Endothelial cell of umbilical vein (primary cell): ENCODE data around the gene TPRKB. TPM values are rescaled to one million over a fixed set of nuclear protein-coding genes. Genes with fewer than 3 reads are reported as not detected.

Source experiments
- BruUV-seq: library from RNA; stranded (reverse); fragments of 400-500 nt; replicated peaks from 2 replicates; lab custom pipeline; 2021; lab: Mats Ljungman, UMichigan
- CTCF ChIA-PET: fragments of 300-600, 350-600 bp; sonication (Branson Sonifier 250); formaldehyde crosslinking; loops from one replicate; lab custom pipeline; 2021; ENCODE audit warnings: antibody characterized with exemption, inconsistent platforms; lab: Charles Lee
- POLR2A ChIA-PET: fragments of 300-600, 350-600 bp; sonication (Branson Sonifier 250); formaldehyde crosslinking; loops from one replicate; lab custom pipeline; 2021; ENCODE audit warnings: antibody characterized with exemption, inconsistent platforms; lab: Charles Lee
- DNase-seq: peaks from one replicate; pipeline ENCODE4 v3.0.0-alpha.2; 2011; ENCODE audit warnings: low read depth, low spot score
- FAIRE-seq: peaks from 2 replicates; lab custom pipeline; 2011; peaks lifted over from hg19 to GRCh38; lab: Jason Lieb, UNC
- H2AFZ ChIP-seq: 2 replicates; pipeline ENCODE4 v1.6.0; 2012; ENCODE audit warnings: low read depth, low read length, control low read depth, inconsistent platforms
- H3K27ac ChIP-seq: 2 replicates; pipeline ENCODE4 v1.5.1; 2011; ENCODE audit warnings: low read depth, mild to moderate bottlenecking, control low read depth, low read length, moderate library complexity; ENCODE audit not compliant: insufficient read depth
- H3K27me3 ChIP-seq, 2 experiments: 2 replicates each; pipeline versions ENCODE4 v1.6.0 to v1.6.1; 2011; ENCODE audit warnings: low read length in 2 of 2, mixed read lengths in 1 of 2; ENCODE audit not compliant: control insufficient read depth in 2 of 2, insufficient read depth in 2 of 2
- H3K36me3 ChIP-seq, 2 experiments: 2 replicates in 1 of 2; 3 replicates in 1 of 2; pipeline ENCODE4 v1.5.1; 2011; ENCODE audit warnings: low read length in 2 of 2, mild to moderate bottlenecking in 1 of 2, moderate library complexity in 1 of 2; ENCODE audit not compliant: control insufficient read depth in 2 of 2, insufficient read depth in 2 of 2; ENCODE audit errors: extremely low read depth in 1 of 2
- H3K4me1 ChIP-seq: 3 replicates; pipeline ENCODE4 v1.5.1; 2011; ENCODE audit warnings: mild to moderate bottlenecking, low read length; ENCODE audit not compliant: control insufficient read depth, insufficient read depth; ENCODE audit errors: extremely low read depth
- H3K4me2 ChIP-seq: 2 replicates; pipeline ENCODE4 v1.6.1; 2011; ENCODE audit warnings: low read length, control low read depth, mixed read lengths; ENCODE audit not compliant: insufficient read depth
- H3K4me3 ChIP-seq, 3 experiments: fragments of 200-600 bp in 1 of 3; sonication (generic), shearing (Covaris generic) in 1 of 3; replicated peaks in 1 of 3; 2 replicates each; pipeline ENCODE4 v1.5.1; 2011 to 2016; ENCODE audit warnings: control low read depth in 3 of 3, low read length in 3 of 3, mild to moderate bottlenecking in 2 of 3, inconsistent platforms in 1 of 3, low read depth in 1 of 3, moderate library complexity in 1 of 3; ENCODE audit not compliant: insufficient read depth in 1 of 3
- H3K79me2 ChIP-seq: 2 replicates; pipeline ENCODE4 v1.6.0; 2012; ENCODE audit warnings: low read length, inconsistent platforms; ENCODE audit not compliant: control insufficient read depth, insufficient read depth
- H3K9ac ChIP-seq: replicated peaks from 2 replicates; pipeline ENCODE3; 2011; ENCODE audit warnings: low read length, control low read depth; ENCODE audit not compliant: insufficient read depth; ENCODE audit errors: extremely low read depth
- H3K9me1 ChIP-seq: replicated peaks from 3 replicates; pipeline ENCODE4 v1.6.0; 2011; ENCODE audit warnings: mild to moderate bottlenecking, low read length; ENCODE audit not compliant: control insufficient read depth, insufficient read depth; ENCODE audit errors: extremely low read depth
- H3K9me3 ChIP-seq: replicated peaks from 2 replicates; pipeline ENCODE4 v1.5.1; 2012; ENCODE audit warnings: low read length, inconsistent platforms; ENCODE audit not compliant: control insufficient read depth, insufficient read depth
- H4K20me1 ChIP-seq: replicated peaks from 2 replicates; pipeline ENCODE3; 2011; ENCODE audit warnings: mild to moderate bottlenecking, low read length; ENCODE audit not compliant: control insufficient read depth, insufficient read depth; ENCODE audit errors: extremely low read depth
- CTCF ChIP-seq, 2 donors: IDR thresholded peaks; 1 replicate in 1 of 2; 2 replicates in 1 of 2; pipeline ENCODE4 v1.5.1; 2011; ENCODE audit warnings: low read length in 2 of 2, mild to moderate bottlenecking in 2 of 2, moderate library complexity in 2 of 2, control low read depth in 1 of 2, inconsistent platforms in 1 of 2, low read depth in 1 of 2; ENCODE audit not compliant: insufficient read depth in 1 of 2; ENCODE audit errors: extremely low read depth in 1 of 2
- EZH2 ChIP-seq: IDR thresholded peaks from 2 replicates; pipeline ENCODE4 v1.6.1; 2012; ENCODE audit warnings: borderline replicate concordance, low read depth, mild to moderate bottlenecking, moderate library complexity, low read length, inconsistent platforms; ENCODE audit not compliant: severe bottlenecking
- FOS ChIP-seq: IDR thresholded peaks from 2 replicates; pipeline ENCODE4 v1.6.1; 2011; ENCODE audit warnings: mild to moderate bottlenecking, low read length, moderate library complexity, borderline replicate concordance; ENCODE audit not compliant: insufficient read depth
- GATA2 ChIP-seq: IDR thresholded peaks from 2 replicates; pipeline ENCODE4 v1.7.0; 2011; ENCODE audit warnings: low read depth, mild to moderate bottlenecking, moderate library complexity, mixed read lengths, low read length; ENCODE audit not compliant: insufficient read length, insufficient read depth
- JUN ChIP-seq: IDR thresholded peaks from 2 replicates; pipeline ENCODE4 v1.6.1; 2011; ENCODE audit warnings: borderline replicate concordance, low read depth; ENCODE audit not compliant: insufficient read length, insufficient read depth
- MYC ChIP-seq: IDR thresholded peaks from one replicate; pipeline ENCODE4 v1.6.1; 2011; ENCODE audit warnings: mild to moderate bottlenecking, low read depth, low read length
- POLR2A ChIP-seq: IDR thresholded peaks from 2 replicates; pipeline ENCODE4 v1.6.1; 2012; ENCODE audit warnings: low read depth, mild to moderate bottlenecking, control low read depth, low read length
- POLR2AphosphoS5 ChIP-seq: IDR thresholded peaks from 2 replicates; pipeline ENCODE4 v1.6.1; 2012; ENCODE audit warnings: low read depth, mild to moderate bottlenecking, control low read depth, low read length, moderate library complexity; ENCODE audit not compliant: insufficient read depth
- dilution Hi-C: fragments of 300-500 bp; cut with MboI; formaldehyde crosslinking; loops from one replicate; pipeline ENCODE4 v1.15.0; 2019; ENCODE audit warnings: low sequenced_read_pairs; ENCODE audit not compliant: extremely low pct_ligation_motif_present
- intact Hi-C: fragments of 100-400 bp; cut with micrococcal nuclease; formaldehyde crosslinking; loops from one replicate; pipeline ENCODE4 v1.10.0; 2022
- polyA plus RNA-seq, 4 experiments: library from polyadenylated mRNA; depleted of rRNA in 3 of 4; stranded (reverse) in 3 of 4; unstranded in 1 of 4; fragments of >200 nt; gene quantifications; 2 replicates each; pipeline versions ENCODE4 v1.2.1 to v1.2.3, GENCODE V29; 2011 to 2012; ENCODE audit warnings: missing spikeins in 1 of 4
- total RNA-seq: library from RNA; stranded (reverse); gene quantifications from 2 replicates; pipeline ENCODE4 v1.2.3, GENCODE V29; 2021
- TF ChIP-seq, protein P1 (sequence below): IDR thresholded peaks from 2 replicates; pipeline ENCODE4 v1.6.1; 2011; ENCODE audit not compliant: insufficient read depth, insufficient read length

TPRKB gene
- total and polyA plus RNA-seq, 2 donors (not counting 3 experiments of a cell fraction or from before 2014, with no cell fraction given) = 27.1 to 36.1 TPM

DNA sequence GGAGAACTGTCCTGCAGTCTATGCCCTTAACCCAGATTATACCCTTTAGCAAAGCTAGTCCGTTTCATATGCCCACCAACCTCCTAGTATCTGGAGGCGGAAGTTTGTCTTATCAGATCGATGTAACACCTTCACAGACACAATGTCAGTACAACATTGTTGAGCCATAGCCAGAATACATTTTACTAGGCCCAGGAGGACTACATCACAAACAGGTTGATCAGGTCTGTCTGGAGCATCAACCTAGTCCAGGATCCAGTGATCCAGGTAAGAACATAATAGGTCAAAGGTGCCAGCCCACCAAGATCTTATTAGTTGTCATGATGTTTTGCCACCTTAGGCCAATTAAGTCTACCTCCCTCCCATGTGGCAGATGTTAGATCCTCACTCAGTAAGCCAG lies 2.0 kb upstream of the TPRKB start:
- no peak overlapping the region for H3K4me2 ChIP-seq
- no peaks in the 10 kb centered on the region for H3K27me3 ChIP-seq
- H3K27ac ChIP-seq = no peak overlapping the region
- H3K36me3 ChIP-seq = no peaks in the 10 kb centered on the region
- no peak for TF ChIP-seq MYC
- TF ChIP-seq, protein P1, sequence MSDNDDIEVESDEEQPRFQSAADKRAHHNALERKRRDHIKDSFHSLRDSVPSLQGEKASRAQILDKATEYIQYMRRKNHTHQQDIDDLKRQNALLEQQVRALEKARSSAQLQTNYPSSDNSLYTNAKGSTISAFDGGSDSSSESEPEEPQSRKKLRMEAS = no peak
- no peak for TF ChIP-seq FOS
- TF ChIP-seq POLR2AphosphoS5 = no peak
- TF ChIP-seq GATA2 = no peak
- TF ChIP-seq CTCF (IDR thresholded peaks at IDR 0.05; ENCODE audit: extremely low read depth in 1 of 2, insufficient read depth in 1 of 2, low read depth in 1 of 2, low read length in 2 of 2) = no peak
- TF ChIP-seq POLR2A = no peak
- TF ChIP-seq JUN = no peak
- no peak for TF ChIP-seq EZH2
- no TSS peak for BruUV-seq
- ChIA-PET CTCF (no interaction called here), POLR2A (no interaction called here)
- no peak overlapping the region for H3K4me3 ChIP-seq
- DNase-seq (no peak), FAIRE-seq (no peak)
- H3K79me2 ChIP-seq = peaks cover 8% of the 10 kb centered on the region
- no peaks in the 10 kb centered on the region for H3K9me1 ChIP-seq
- intact Hi-C loops (loop anchor here (5.0 kb wide), 1 partner anchor 57 kb away; no protein-coding TSS in a partner anchor), dilution Hi-C loops (no loop called here)
- no peak overlapping the region for H3K9ac ChIP-seq
- H3K9me3 ChIP-seq = no peaks in the 10 kb centered on the region
- H3K4me1 ChIP-seq = peaks cover 16% of the 10 kb centered on the region
- H4K20me1 ChIP-seq = no peaks in the 10 kb centered on the region
- H2AFZ ChIP-seq = no peak overlapping the region
